Right cardiac atrium (tissue), 5 donors: ENCODE measurements around the gene MARCKS. TPM values are rescaled to one million over a fixed set of nuclear protein-coding genes. Genes with fewer than 3 reads are reported as not detected.

Source experiments
- ATAC-seq, 2 donors: fragments of 200-7000 bp; cut with Tn5 transposase; one replicate each; pipeline versions ENCODE4 v1.8.0 to v1.9.1; 2020; ENCODE audit warnings: moderate library complexity in 2 of 2, mild to moderate bottlenecking in 1 of 2
- DNase-seq, 3 donors: peaks; one replicate each; pipeline ENCODE4 v3.0.0-alpha.2; 2020
- H3K27ac ChIP-seq: one replicate; pipeline ENCODE4 v1.5.1; 2013; ENCODE audit warnings: mild to moderate bottlenecking, low read length, control low read depth, moderate library complexity
- H3K27me3 ChIP-seq: one replicate; pipeline ENCODE4 v1.6.1; 2013; ENCODE audit not compliant: control insufficient read depth, insufficient read depth
- H3K4me1 ChIP-seq: one replicate; pipeline ENCODE4 v1.6.1; 2013; ENCODE audit warnings: low read length; ENCODE audit not compliant: control insufficient read depth, insufficient read depth
- H3K4me3 ChIP-seq: one replicate; pipeline ENCODE4 v1.5.1; 2013; ENCODE audit warnings: low read length, control low read depth
- H3K9me3 ChIP-seq: one replicate; pipeline ENCODE4 v1.6.1; 2013; ENCODE audit warnings: low read length; ENCODE audit not compliant: control insufficient read depth
- WGBS: extraction: QIAGEN DNeasy Blood & Tissue Kit; methylation state at CpG from one replicate; pipeline ENCODE4 v1.1.7; 2013; 5-methylcytosine and 5-hydroxymethylcytosine counted together
- intact Hi-C, 4 donors: fragments of 100-400 bp; cut with DNase I; formaldehyde crosslinking; loops; one replicate each; pipeline versions ENCODE4 v1.11.0 to v1.14.0; 2022 to 2023
- polyA plus RNA-seq: library from polyadenylated mRNA; stranded (reverse); fragments of 200-250 nt; gene quantifications from one replicate; pipeline ENCODE4 v1.2.3, GENCODE V29; 2013
- total RNA-seq, 4 donors: library from RNA; stranded (reverse); fragmentation: NEBNext Ultra II Directional; extraction: Animal tissue kit (Norgen Biotek cat#: 25700); gene quantifications; one replicate each; pipeline ENCODE4 v1.2.1, GENCODE V29; 2021
- donor health status: healthy with polysubstance abuse.
- donor health status: DM: no; HTN: yes; CAD: no.
- donor health status: DM: no; HTN: no; CAD: no.
- donor health status: DM: no; HTN: yes; CAD: no; lungs with severe emphysema.
- donor health status: DM: yes; HTN: yes; CAD: no.

The MARCKS gene
- total and polyA plus RNA-seq, 5 donors: 11.0 to 28.9 (median 20.7) TPM

- no peak overlapping the region for H3K27ac ChIP-seq
- DNase-seq (no peak), ATAC-seq (no peak)
- intact Hi-C loops: loop anchor here in 2 of 4 donors (10.0 kb wide), 2 partner anchors 288 to 1068 kb away; no protein-coding TSS in a partner anchor
- H3K27me3 ChIP-seq: no peaks in the 10 kb centered on the region
- H3K9me3 ChIP-seq: no peaks in the 10 kb centered on the region
- 85% methylated on average over 3 of the region's 3 CpGs for WGBS
- H3K4me3 ChIP-seq: no peak overlapping the region
- no peaks in the 10 kb centered on the region for H3K4me1 ChIP-seq
These were observed 3.9 kb upstream of the MARCKS start for GRCh38 chr6:113853252-113853651.

GRCh38 chr6:113854531-113855499, 2.3 kb upstream of the MARCKS start:
- intact Hi-C loops: loop anchor here in 3 of 4 donors (5.0 to 10.0 kb wide), 4 partner anchors 290 to 1070 kb away; no protein-coding TSS in a partner anchor
- Histone ChIP-seq H3K27me3 (no peaks in the 10 kb centered on the region), H3K4me1 (no peaks in the 10 kb centered on the region), H3K9me3 (no peaks in the 10 kb centered on the region), H3K27ac (peak overlapping the region; percentile 86), H3K4me3 (peak overlapping the region; percentile 97)
- ATAC-seq (peak; percentile 38 to 44), DNase-seq (peak; percentile 72 to 94 (median 90))
- WGBS: 2% methylated on average over 56 of the region's 56 CpGs

GRCh38 chr6:113855500-113856374, 1.4 kb upstream of the MARCKS start:
- intact Hi-C loops: loop anchor here in 3 of 4 donors (5.0 to 10.0 kb wide), 4 partner anchors 291 to 1071 kb away; no protein-coding TSS in a partner anchor
- DNase-seq (peak; percentile 27 to 74 (median 73)), ATAC-seq (no peak)
- Histone ChIP-seq H3K4me1 (no peaks in the 10 kb centered on the region), H3K27me3 (no peaks in the 10 kb centered on the region), H3K27ac (peak overlapping the region; percentile 86), H3K4me3 (peak overlapping the region; percentile 97), H3K9me3 (no peaks in the 10 kb centered on the region)
- under 1% methylated on average over 27 of the region's 27 CpGs for WGBS

GRCh38 chr6:113856375-113856624, 845 bp upstream of the MARCKS start:
- WGBS: under 1% methylated on average over 10 of the region's 10 CpGs
- H3K4me1 ChIP-seq: no peaks in the 10 kb centered on the region
- H3K9me3 ChIP-seq: no peaks in the 10 kb centered on the region
- peak overlapping the region; percentile 86 for H3K27ac ChIP-seq
- intact Hi-C loops: loop anchor here in 3 of 4 donors (5.0 to 10.0 kb wide), 4 partner anchors 291 to 1071 kb away; no protein-coding TSS in a partner anchor
- H3K27me3 ChIP-seq: no peaks in the 10 kb centered on the region
- ATAC-seq (no peak), DNase-seq (no peak)
- peak overlapping the region; percentile 97 for H3K4me3 ChIP-seq

GRCh38 chr6:113857556-113858479, 673 bp downstream of the MARCKS start:
- intact Hi-C loops: loop anchor here in 3 of 4 donors (5.0 to 10.0 kb wide), 4 partner anchors 293 to 1073 kb away; no protein-coding TSS in a partner anchor

GRCh38 chr6:113858480-113859348, 1.6 kb downstream of the MARCKS start:
- Histone ChIP-seq H3K27me3 (no peaks in the 10 kb centered on the region), H3K4me1 (no peaks in the 10 kb centered on the region), H3K27ac (peak overlapping the region; percentile 89), H3K4me3 (peak overlapping the region; percentile 97), H3K9me3 (no peaks in the 10 kb centered on the region)
- intact Hi-C loops: loop anchor here in 3 of 4 donors (5.0 to 10.0 kb wide), 4 partner anchors 294 to 1074 kb away; no protein-coding TSS in a partner anchor
- under 1% methylated on average over 67 of the region's 67 CpGs for WGBS
- ATAC-seq (peak; percentile 93 to 95), DNase-seq (peak; percentile 87 to 96 (median 95))

More at GRCh38 chr6:113857556-113858479, 673 bp downstream of the MARCKS start:
- Histone ChIP-seq H3K27ac (peak overlapping the region; percentile 87), H3K4me3 (peak overlapping the region; percentile 97), H3K27me3 (no peaks in the 10 kb centered on the region), H3K9me3 (no peaks in the 10 kb centered on the region), H3K4me1 (no peaks in the 10 kb centered on the region)
- under 1% methylated on average over 43 of the region's 43 CpGs for WGBS
- ATAC-seq: peak in 1 of 2 donors; percentile 20
- DNase-seq: peak; percentile 27 to 78 (median 67)

- peak; percentile 6 to 18 for ATAC-seq
- intact Hi-C loops: loop anchor here in 3 of 4 donors (5.0 to 10.0 kb wide), 4 partner anchors 295 to 1075 kb away; no protein-coding TSS in a partner anchor
These were observed 2.4 kb downstream of the MARCKS start for GRCh38 chr6:113859349-113860180.

GRCh38 chr6:113860181-113860955, 3.2 kb downstream of the MARCKS start:
- ATAC-seq: no peak
- DNase-seq: peak; percentile 36 to 69 (median 68)
- peak overlapping the region; percentile 89 for H3K27ac ChIP-seq
- WGBS: 12% methylated on average over 56 of the region's 56 CpGs
- H3K9me3 ChIP-seq: no peaks in the 10 kb centered on the region
- intact Hi-C loops: no loop called here
- H3K4me1 ChIP-seq: no peaks in the 10 kb centered on the region
- no peaks in the 10 kb centered on the region for H3K27me3 ChIP-seq
- H3K4me3 ChIP-seq: peak overlapping the region; percentile 97

More at GRCh38 chr6:113859349-113860180, 2.4 kb downstream of the MARCKS start:
- Histone ChIP-seq H3K4me1 (no peaks in the 10 kb centered on the region), H3K9me3 (no peaks in the 10 kb centered on the region), H3K4me3 (peak overlapping the region; percentile 97), H3K27me3 (no peaks in the 10 kb centered on the region), H3K27ac (peak overlapping the region; percentile 89)
- DNase-seq: peak; percentile 53 to 81 (median 81)
- WGBS: 6% methylated on average over 90 of the region's 90 CpGs
